ENCODE data around the gene ABHD3. TPM values are rescaled to one million over a fixed set of nuclear protein-coding genes. Genes with fewer than 3 reads are reported as not detected.

ABHD3 gene
- total RNA-seq, 3 donors from 2014 or later = 12.6 to 16.2 (median 13.1) TPM

DNA sequence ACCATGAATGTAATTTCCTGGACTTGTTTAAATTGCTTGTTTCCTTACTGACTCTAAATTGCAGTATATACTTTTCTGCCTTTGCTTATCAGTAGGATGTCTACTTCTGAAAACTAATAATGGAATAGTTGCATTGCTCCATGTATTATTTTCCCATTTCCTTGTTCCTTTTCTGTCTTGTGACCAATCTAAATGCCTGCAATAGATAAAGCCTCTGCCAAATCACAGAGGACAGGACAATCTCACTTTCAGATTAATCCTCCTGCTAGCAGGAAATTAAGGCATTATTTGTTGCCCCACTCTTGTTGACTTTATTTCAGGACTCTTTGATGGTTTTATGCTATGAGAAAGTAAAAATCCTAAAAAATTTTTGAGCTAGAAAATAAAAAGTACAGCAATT, 99.4 kb downstream of the ABHD3 start:
- Histone ChIP-seq H3K9me3 (no peaks in the 10 kb centered on the region), H3K36me3 (no peaks in the 10 kb centered on the region), H3K27me3 (no peaks in the 10 kb centered on the region), H3K4me3 (no peak overlapping the region), H3K27ac (peak overlapping the region; percentile 4 to 34), H3K4me1 (no peaks in the 10 kb centered on the region)
- DNase-seq (ENCODE audit: low spot score in 2 of 2) = no peak
- TF ChIP-seq POLR2A (IDR thresholded peaks at IDR 0.05) = no peak
- TF ChIP-seq, protein P1, sequence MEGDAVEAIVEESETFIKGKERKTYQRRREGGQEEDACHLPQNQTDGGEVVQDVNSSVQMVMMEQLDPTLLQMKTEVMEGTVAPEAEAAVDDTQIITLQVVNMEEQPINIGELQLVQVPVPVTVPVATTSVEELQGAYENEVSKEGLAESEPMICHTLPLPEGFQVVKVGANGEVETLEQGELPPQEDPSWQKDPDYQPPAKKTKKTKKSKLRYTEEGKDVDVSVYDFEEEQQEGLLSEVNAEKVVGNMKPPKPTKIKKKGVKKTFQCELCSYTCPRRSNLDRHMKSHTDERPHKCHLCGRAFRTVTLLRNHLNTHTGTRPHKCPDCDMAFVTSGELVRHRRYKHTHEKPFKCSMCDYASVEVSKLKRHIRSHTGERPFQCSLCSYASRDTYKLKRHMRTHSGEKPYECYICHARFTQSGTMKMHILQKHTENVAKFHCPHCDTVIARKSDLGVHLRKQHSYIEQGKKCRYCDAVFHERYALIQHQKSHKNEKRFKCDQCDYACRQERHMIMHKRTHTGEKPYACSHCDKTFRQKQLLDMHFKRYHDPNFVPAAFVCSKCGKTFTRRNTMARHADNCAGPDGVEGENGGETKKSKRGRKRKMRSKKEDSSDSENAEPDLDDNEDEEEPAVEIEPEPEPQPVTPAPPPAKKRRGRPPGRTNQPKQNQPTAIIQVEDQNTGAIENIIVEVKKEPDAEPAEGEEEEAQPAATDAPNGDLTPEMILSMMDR (IDR thresholded peaks at IDR 0.05) = no peak
- no peak for TF ChIP-seq POLR2AphosphoS5 (IDR thresholded peaks at IDR 0.05)
- intact Hi-C loops (cut with DNase I; ENCODE audit: low total_unique reads) = no loop called here

DNA sequence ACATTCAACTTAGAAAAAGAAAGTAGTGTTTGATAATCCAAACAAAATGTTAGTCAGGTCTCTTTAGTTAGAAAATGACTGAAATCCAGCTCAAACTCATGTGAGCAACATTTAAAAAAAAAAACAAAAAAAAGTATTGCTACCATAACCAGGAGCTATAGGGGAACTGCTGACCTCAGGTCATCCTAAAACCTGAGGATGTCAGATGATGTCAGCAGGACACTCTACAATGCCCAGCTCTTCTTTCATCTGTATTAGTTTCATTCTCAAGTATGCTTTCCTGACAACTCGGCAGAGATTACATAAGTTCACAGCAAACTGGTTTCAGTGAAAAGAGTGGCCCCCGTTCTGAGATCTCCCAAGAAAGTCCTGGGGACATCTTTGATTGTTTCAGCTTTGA, 99.9 kb downstream of the ABHD3 start:
- no peak for DNase-seq (ENCODE audit: low spot score in 2 of 2)
- Histone ChIP-seq H3K9me3 (no peaks in the 10 kb centered on the region), H3K27me3 (no peaks in the 10 kb centered on the region), H3K4me3 (no peak overlapping the region), H3K27ac (peak overlapping the region; percentile 4 to 34), H3K36me3 (no peaks in the 10 kb centered on the region), H3K4me1 (no peaks in the 10 kb centered on the region)
- no peak for TF ChIP-seq POLR2AphosphoS5 (IDR thresholded peaks at IDR 0.05)
- TF ChIP-seq, protein P1 (IDR thresholded peaks at IDR 0.05) = no peak
- TF ChIP-seq POLR2A (IDR thresholded peaks at IDR 0.05) = no peak
- intact Hi-C loops (cut with DNase I; ENCODE audit: low total_unique reads) = no loop called here

DNA sequence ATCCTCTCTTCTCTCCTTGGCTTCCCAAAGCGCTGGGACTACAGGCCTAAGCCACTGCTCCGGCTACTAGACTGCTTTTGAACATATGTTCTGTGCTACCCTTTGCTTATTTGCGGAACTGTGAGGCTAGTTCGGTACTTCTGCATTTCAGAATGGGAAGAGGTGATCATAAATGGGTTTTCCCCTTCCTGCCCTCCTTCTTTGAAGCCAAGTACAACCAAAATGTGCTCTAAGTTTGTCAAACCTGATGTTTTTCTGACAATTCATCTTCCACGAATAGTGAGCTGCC, 102.3 kb downstream of the ABHD3 start:
- Histone ChIP-seq H3K9me3 (no peaks in the 10 kb centered on the region), H3K36me3 (no peaks in the 10 kb centered on the region), H3K4me1 (peaks cover 0 to 11% of the 10 kb centered on the region in 2 donors), H3K27ac (no peak overlapping the region), H3K27me3 (no peaks in the 10 kb centered on the region), H3K4me3 (no peak overlapping the region)
- intact Hi-C loops (cut with DNase I; ENCODE audit: low total_unique reads) = no loop called here
- TF ChIP-seq POLR2AphosphoS5 (IDR thresholded peaks at IDR 0.05) (no peak), POLR2A (IDR thresholded peaks at IDR 0.05) (no peak)
- TF ChIP-seq, protein P1 (IDR thresholded peaks at IDR 0.05) = no peak
- no peak for DNase-seq (ENCODE audit: low spot score in 2 of 2)

Other genes starting within 250 kb of the ABHD3 start
- 10 to 100 TPM; 14.2 to 28.2 (median 18.4) TPM for gene ESCO1, start 104.1 kb downstream of the ABHD3 start, total RNA-seq
- gene SNRPD1, start 92.5 kb downstream of the ABHD3 start, total RNA-seq = 10 to 100 TPM in 2 of 3 donors, 1 to 10 TPM in 1; 6.7 to 11.8 (median 10.4) TPM
- gene MIB1, start 36.0 kb upstream of the ABHD3 start, total RNA-seq = 10 to 100 TPM; 35.0 to 55.2 (median 37.7) TPM